ENCODE results near the gene OXA1L. TPM values are rescaled to one million over a fixed set of nuclear protein-coding genes. Genes with fewer than 3 reads are reported as not detected.
"Not testable (repeated sequence)": the region's sequence is repeated elsewhere in the genome, so short reads cannot be mapped to it uniquely, and the experiment has no call there.

The OXA1L gene
- total RNA-seq, 1 donor from 2014 or later, result 93.5 TPM

DNA sequence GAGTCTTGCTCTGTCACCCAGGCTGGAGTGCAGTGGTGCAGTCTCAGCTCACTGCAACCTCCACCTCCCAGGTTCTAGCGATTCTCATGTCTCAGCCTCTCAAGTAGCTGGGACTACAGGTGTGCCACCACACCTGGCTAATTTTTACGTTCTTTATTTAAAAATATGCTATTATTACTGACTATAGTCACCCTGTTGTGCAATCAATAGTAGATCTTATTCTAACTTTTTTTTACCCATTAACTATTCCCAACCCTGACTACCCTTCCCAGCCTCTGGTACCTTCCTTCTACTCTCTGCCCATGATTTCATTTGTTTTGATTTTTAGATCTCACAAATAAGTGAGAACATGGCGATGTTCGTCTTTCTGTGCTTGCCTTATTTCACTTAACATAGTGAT is 2.5 kb downstream of the OXA1L start:
- no peak for DNase-seq (ENCODE audit: low spot score)

- DNase-seq (ENCODE audit: low spot score), result no peak
These were observed 2.9 kb downstream of the OXA1L start for GRCh38 chr14:22769369-22769768.

GRCh38 chr14:22770481-22771187 is 4.1 kb downstream of the OXA1L start:
- DNase-seq (ENCODE audit: low spot score), result no peak

GRCh38 chr14:22772725-22773124 is 6.2 kb downstream of the OXA1L start:
- DNase-seq (ENCODE audit: low spot score), result no peak

DNA sequence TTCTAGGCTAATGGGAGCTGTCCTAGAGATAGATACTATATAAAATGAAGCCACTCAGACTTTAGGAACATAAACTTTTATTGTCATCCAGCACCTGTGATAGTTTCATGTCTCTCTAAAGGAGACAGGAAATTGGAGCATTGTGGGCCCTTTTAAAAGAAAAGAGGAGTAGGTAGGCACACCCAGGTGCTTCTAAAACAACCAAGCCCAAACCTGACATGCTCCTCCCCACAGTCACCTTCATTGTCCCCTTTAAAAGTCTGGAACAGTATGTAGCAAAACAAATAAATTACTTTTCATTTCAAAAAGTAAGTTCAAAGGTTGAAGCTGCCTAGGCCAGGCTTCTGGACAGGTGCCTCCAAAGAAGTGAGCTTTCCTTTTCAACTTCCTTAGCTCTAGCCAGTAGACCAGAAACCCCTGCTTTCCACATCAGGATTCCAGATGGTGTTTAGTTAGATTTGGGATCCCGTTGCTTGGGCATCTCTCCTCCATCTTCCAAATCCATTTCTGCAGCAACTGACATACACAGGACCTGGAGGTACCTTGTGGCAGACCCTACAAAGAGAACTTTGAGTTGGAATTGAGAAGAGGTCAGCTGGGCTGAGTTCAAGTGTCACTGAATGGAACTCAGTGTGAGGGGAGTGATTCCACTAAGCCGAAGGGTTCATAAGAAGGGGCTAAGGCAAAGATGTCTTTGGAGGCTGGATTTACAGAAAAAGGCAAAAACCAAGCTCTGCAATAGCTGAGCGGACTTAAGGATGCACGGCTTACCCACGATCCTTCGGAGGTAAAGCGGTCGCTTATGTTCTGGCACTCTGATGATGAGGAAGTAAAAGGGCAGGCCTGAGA is 6.9 kb downstream of the OXA1L start:
- DNase-seq (ENCODE audit: low spot score), result no peak

- DNase-seq (ENCODE audit: low spot score), result no peak
These were observed 7.7 kb downstream of the OXA1L start for GRCh38 chr14:22774011-22774706.

GRCh38 chr14:22776215-22776614 is 9.7 kb downstream of the OXA1L start:
- no peak for DNase-seq (ENCODE audit: low spot score)

DNA sequence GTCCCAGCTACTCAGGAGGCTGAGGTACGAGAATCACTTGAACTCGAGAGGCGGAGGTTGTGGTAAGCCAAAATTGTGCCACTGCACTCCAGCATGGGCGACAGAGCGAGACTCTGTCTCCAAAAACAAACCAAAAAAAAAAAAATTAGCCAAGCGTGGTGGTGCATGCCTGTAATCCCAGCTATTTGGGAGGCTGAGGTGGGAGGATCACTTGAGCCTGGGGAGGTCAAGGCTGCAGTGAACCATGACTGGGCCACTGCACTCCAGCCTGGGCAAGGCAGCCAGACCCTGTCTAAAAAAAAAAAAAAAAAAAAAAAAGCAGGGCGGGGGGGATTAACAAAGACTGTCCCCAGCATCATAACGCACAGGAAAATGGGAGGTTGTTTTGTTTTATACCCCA is 10.4 kb downstream of the OXA1L start:
- not testable (repeated sequence) for DNase-seq (ENCODE audit: low spot score)

DNA sequence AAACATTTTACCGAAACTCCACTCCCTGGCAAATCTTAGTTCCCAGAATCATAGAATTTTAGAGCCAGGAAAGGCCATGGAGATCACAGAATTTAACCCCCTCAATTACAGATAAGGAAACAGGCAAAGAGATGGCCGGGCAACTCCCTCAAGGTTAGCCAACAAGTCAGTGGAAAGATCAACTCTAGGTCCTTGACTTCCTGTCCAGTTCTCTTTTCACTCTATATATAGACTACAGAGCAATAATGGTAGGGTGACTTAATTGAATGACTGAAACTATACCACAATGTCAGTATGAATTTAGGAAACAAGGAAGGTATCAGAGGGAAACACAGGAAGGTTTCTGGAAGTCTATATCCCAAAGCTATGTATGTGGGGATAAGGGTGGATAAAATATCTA is 11.6 kb downstream of the OXA1L start:
- no peak for DNase-seq (ENCODE audit: low spot score)

- no peak for DNase-seq (ENCODE audit: low spot score)
These were observed 13.7 kb downstream of the OXA1L start for GRCh38 chr14:22780105-22780679.

GRCh38 chr14:22780941-22781300 is 14.4 kb downstream of the OXA1L start:
- DNase-seq (ENCODE audit: low spot score), result no peak

- DNase-seq (ENCODE audit: low spot score), result no peak
These were observed 15.0 kb downstream of the OXA1L start for GRCh38 chr14:22781301-22781991.

DNA sequence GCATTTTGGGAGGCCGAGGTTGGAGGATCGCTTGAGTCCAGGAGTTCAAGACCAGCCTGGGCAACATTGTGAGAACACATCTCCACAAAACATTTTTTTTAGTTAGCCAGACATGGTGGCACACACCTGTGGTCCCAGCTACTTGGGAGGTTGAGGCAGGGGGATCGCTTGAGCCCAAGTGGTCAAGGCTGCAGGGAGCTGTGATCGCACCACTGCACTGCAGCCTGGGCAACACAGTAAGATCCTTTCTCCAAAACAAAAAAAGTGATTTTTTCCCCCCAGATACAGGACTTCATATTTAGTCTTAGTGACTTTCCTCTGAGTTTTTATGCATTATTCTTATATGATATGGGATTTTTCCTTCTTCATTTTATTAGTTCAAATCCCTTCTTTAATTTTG is 20.2 kb downstream of the OXA1L start:
- no peak for DNase-seq (ENCODE audit: low spot score)

DNA sequence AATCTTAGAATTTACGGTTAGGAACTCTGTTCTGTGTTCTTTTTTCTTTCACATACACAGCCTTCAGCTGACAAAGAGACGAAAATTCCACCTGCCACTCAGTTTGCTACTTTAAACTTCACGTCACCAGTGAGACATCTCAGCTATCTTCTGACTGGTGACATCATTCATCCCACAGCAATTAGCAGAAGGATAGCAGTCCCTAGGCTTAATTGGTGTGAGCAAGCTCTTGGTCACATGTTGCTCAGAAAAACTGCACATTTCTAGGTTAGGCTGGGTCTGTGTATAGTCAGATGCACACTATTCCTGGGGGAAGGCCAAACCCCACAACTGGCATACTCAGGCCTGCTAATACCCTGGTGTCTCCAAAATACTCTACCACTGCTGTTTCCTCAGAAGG is 24.8 kb downstream of the OXA1L start:
- DNase-seq (ENCODE audit: low spot score), result no peak

GRCh38 chr14:22792158-22792557 is 25.7 kb downstream of the OXA1L start:
- DNase-seq (ENCODE audit: low spot score), result no peak

GRCh38 chr14:22793550-22793949 is 27.1 kb downstream of the OXA1L start:
- DNase-seq (ENCODE audit: low spot score), result not testable (repeated sequence)

GRCh38 chr14:22793976-22794375 is 27.5 kb downstream of the OXA1L start:
- DNase-seq (ENCODE audit: low spot score), result no peak

DNA sequence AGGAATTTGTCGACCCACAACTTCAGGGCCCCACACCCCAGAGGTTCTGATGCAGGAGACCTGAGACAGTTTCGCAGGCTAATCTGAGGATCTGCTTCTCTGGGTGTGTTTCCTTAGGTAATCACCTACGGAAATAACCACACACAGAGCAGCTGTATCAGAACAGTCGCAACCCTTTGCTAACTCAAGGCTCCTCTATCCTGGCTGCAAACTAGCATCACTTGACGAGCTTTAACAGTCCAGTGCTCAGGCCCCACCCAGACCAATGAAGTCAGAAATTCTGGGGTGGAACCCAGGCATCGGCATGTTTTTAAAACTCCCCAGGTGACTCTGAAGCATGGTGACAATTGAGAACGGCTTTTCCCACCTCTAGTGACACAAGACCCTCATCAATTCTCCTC is 28.1 kb downstream of the OXA1L start:
- DNase-seq (ENCODE audit: low spot score), result no peak

DNA sequence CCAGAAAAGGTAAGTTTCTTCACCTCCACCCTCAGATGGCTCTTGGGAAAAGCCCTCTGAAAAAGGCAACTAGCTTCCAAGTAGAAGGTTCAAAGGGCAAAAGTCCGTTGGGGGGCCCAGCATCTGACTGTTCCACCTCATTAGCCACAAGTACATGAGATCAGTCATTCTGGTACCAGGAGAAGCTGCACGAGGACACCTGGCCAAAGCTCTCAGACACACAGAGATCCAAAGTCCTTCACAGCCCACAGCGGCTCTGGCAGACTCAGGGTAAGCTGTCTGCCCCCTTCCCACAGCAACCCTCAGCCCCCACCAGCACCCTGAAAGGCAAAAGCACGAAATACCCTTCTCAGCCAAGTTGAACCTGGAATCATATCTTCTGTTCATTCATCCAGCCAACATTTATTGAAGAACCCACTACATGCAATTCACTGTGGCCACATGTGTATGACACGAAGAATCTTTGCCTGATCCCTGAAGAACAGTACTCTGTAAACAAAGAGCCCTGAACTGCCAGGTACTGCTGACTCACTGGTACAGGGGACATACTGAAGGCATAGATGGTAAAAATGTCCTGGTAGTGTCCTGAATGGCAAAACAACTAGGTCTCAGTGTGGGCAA is 29.7 kb downstream of the OXA1L start:
- DNase-seq (ENCODE audit: low spot score), result no peak

- no peak for DNase-seq (ENCODE audit: low spot score)
These were observed 30.8 kb downstream of the OXA1L start for GRCh38 chr14:22797017-22797917.

Measured in ureter (tissue), 1 donor.